GM10847 (cell line): ENCODE data around the gene GSG1L.

Experiments
- POLR2A ChIP-seq: IDR thresholded peaks from 2 replicates; pipeline ENCODE4 v1.6.1; 2011; ENCODE audit not compliant: insufficient read length; ENCODE audit errors: extremely low read depth

Gene GSG1L

GRCh38 chr16:27770271-27771196 lies 293.0 kb downstream of the GSG1L start:
- no peak for TF ChIP-seq POLR2A

DNA sequence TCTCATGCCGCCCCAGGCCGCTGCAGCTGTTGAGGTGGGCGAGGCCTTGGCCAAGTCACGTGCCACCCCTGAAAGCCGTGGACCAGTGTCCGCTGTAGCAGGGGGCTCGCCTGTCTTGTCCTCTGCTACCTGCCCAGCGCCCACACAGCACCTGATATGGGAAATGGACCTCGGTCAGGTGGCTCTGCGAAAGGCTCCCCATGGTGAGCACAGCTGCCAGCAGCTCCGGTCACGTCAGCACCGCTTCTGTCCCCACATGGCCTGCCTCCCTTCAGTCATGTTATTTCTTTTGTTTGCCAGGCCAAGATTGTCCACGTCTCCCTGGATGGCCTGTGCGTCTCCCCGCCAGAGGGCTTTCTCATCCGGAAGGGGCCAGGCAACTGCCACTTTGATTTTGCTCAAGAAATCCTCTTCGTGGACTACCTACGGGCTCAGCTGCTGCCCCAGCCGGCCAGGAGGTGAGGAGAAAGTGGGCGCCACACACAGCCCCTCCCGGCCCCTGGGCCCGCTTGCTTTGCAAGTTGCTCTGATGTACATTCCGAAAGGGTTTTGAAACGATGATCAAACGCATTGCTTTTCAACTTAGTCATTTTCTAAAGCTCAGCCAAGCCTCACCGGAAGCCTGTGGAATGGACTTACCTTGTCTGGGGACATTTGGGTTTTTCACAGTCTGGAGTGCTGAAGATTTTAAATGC lies 293.8 kb downstream of the GSG1L start:
- TF ChIP-seq POLR2A, result no peak

GRCh38 chr16:27768651-27769272 lies 294.8 kb downstream of the GSG1L start:
- no peak for TF ChIP-seq POLR2A

DNA sequence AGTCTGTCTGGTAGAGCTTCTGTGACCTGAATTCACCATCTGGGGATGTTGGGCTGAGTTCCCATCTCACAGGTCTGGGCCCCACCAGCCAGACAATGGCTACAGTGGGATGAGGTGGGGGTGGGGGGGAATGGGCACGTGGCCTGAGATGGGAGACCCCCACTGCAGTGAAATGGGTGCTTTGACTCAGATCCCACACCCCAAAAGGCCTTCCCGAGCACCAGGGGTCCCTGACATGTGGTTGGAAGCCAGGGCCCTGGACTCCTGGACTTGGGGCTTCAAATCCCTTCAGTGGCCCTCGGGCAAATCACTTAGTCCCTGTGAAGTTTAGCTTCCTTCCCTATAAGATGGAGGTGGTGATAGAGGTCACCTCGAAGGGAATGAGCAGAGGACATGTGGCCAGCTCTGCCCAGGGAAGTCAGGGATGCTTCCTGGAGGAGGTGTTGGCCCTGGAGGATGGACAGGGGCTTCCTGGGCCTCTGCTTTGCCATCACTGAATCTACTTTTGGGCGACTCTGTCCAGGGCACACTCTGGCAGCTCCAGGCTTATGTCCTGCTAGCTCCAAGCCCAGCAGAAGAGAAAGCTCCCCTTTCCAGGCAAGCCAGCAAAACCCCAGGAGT lies 295.4 kb downstream of the GSG1L start:
- no peak for TF ChIP-seq POLR2A

DNA sequence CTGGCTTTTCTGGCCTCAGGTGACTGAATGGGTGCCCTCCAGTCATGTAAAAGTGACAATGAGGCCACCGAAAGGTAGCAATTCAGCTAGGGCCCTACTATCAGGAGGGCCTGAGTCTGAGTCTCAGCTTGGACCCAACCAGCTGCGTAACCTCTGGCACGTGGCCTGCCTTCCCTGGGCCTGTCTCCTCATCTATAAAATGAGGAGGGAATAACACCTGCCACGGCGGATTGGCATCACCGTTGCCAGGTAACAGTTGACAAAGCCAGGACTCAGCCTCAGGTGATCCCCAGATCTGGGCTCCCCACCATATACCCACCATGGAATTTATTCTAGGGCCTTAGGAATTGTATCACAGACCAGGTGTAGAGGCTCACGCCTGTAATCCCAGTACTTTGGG lies 296.4 kb downstream of the GSG1L start:
- no peak for TF ChIP-seq POLR2A

GRCh38 chr16:27766236-27766925 lies 297.1 kb downstream of the GSG1L start:
- no peak for TF ChIP-seq POLR2A

DNA sequence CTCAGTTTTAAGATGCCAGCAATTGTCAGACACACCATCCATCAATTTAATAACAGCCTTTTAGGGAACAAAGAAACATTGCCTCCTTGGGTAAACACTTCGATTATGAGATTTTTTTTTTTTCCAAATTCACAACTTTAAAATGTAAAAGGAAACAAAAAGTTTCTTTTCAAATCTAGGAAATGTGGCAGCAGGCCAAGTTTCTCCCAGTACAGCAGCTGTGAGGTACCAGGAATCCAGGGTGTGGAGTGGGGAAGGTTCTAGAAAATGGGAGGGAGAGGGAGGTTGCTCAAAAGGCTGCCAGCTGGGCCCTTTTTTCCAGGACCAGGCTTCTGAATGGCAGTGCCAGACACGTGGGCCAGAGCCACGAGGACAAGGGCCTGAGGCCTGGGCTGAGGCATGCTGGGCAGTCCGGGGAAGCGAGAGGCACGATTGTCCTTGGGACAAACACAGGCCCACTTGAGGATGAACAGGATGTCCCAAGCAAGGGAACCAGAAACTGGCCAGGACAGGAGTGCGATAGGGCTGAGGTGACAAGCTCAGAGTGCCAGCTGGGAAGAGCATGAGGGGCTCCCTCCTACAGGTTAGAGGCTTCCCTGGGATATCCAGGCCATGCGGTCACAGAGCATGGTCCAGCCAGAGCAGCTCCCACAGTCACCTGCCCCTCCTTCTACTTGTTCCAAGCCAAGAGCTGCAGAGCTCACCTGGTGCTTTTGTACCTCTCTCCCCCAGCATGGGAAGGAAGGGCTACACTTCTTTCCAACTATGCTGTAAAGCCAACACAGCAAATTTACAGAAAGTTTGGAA lies 298.4 kb downstream of the GSG1L start:
- no peak for TF ChIP-seq POLR2A

DNA sequence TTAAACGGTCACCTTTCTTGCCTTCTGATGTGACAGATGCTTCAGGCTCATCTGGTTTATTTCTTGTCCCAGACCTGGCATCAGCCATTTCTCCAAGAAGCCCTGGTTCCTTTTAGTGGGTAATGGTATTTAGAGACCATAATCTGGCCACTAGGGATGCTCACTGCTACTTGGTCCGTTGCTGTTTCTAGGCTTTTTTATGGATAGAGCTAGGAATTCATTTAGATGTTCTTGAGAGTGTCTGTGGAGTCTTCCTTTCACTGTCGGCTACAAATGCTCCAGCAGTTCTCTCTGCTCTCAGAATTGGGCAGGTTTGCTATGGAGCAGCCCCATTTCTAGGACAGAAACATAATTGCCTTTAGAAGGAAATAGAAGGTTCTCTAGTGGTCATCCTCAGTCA lies 299.1 kb downstream of the GSG1L start:
- TF ChIP-seq POLR2A, result no peak

- no peak for TF ChIP-seq POLR2A
Measured at GRCh38 chr16:27762441-27762840, 301.1 kb downstream of the GSG1L start.

- TF ChIP-seq POLR2A, result no peak
Measured at GRCh38 chr16:27761816-27762215, 301.7 kb downstream of the GSG1L start.

- no peak for TF ChIP-seq POLR2A
Measured at GRCh38 chr16:27760789-27761176, 302.7 kb downstream of the GSG1L start.

- TF ChIP-seq POLR2A, result no peak
Measured at GRCh38 chr16:27759967-27760788, 303.3 kb downstream of the GSG1L start.

DNA sequence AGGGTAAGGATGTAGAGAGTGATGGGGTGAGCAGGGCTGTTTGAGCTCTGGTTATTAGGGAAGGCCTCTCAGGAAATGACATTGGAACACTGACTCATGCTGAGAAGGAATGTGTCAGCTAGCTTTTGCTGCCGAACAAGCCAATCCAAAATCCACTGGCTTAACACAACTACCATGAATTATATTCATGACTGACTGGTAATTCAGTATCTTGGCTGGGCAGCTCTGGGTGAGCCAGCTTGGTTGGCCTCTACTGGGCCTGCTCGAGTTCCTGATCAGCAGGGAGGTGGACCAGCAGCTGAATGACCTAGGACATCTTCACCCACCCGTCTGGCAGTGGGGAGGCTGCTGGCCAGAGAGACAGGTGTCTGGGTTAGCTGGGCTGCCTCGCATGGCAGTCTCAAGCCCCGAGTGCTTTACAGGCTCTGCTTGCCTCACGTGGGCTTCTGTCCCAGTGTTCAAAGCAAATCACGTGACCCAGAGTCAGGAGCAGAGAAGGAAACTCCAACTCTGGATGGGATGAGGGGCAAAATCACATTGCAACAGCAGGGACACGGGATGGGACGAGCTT lies 304.1 kb downstream of the GSG1L start:
- TF ChIP-seq POLR2A, result no peak

GRCh38 chr16:27758544-27758943 lies 305.0 kb downstream of the GSG1L start:
- TF ChIP-seq POLR2A, result no peak
